Measurements from ENCODE around the gene CASZ1. TPM values are rescaled to one million over a fixed set of nuclear protein-coding genes. Genes with fewer than 3 reads are reported as not detected.

Gene CASZ1
- total and polyA plus RNA-seq, 4 donors, result 3.4 to 39.0 (median 13.8) TPM

DNA sequence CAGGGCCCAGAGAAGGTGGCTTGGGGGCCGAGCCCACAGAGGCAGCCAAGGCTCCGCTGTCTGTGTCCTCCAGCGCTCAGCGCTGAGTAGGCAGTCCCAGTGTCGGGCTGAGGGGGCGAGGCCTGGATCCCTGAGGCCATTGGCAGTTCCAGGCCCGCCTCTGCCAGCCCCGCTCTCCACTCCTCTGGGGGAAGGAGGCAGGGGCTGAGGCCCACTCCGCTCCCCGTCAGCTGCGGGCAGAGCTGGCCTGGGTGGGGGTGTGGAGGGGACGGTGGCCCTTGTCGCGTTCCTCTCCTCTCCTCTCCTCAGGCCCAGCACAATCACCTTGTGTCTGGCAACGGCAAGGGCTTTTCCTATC is 132.8 kb downstream of the CASZ1 start:
- H3K9me3 ChIP-seq (ENCODE audit: control insufficient read depth, low read length), result no peaks in the 10 kb centered on the region
- DNase-seq (peak; percentile 75 to 90), ATAC-seq (ENCODE audit: low FRiP score) (peak; percentile 84)
- intact Hi-C loops (cut with DNase I), result no loop called here
- peak overlapping the region in 1 of 2 donors; percentile 42 for H3K27ac ChIP-seq (ENCODE audit: low read depth in 1 of 2, low read length in 2 of 2)
- no peaks in the 10 kb centered on the region for H3K36me3 ChIP-seq (ENCODE audit: control insufficient read depth in 1 of 2, insufficient read depth in 2 of 2, low read length in 1 of 2)
- H3K4me3 ChIP-seq (ENCODE audit: low read length in 2 of 2), result no peak overlapping the region
- WGBS, 2 donors, result 0 to 6% methylated on average over 15 of the region's 15 CpGs
- H3K4me1 ChIP-seq (ENCODE audit: control insufficient read depth in 1 of 2, insufficient read depth in 2 of 2, low read length in 2 of 2), result no peaks in the 10 kb centered on the region
- no peaks in the 10 kb centered on the region for H3K27me3 ChIP-seq (ENCODE audit: control insufficient read depth in 1 of 2, insufficient read depth in 2 of 2, low read length in 1 of 2)

DNA sequence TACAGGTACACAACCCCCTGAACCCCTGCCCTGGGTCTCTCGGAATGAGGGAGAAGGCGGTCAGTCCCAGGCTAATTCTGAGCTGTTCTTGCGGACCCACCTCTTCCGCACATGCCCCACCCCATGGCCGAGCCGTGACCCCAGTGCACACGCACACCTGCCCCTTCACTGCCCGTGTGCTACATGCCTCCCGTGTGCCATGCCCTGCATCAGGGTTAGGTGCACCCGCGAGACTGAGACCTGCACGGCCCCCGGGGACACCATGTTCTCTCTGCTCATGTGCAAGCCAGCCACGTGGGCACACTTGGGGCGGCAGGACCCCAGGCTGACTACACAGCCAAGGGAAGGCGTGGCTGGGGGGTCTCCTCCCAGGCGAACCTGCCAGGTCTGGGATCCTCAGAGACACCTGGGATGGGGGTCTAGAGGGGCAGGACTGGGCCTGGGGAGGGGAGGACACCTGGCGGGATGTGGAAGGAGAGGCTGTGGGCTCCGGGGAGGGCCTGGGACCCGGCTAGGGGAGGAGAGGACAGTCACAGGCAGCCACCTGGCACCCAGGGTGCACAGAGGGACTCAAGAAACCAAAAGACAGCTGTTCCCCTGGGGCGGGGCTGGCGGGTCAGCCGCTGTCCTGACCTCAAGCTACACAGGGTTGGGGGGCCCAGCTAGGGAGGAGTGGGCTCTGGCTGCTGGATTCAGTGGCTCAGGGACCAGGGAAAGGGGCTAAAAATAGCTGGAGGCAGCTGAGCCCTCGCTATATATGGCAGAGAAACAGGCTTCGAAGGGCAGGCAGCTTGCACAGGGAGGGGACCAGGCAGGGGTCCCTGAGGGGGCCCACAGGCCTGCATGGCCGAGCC is 133.4 kb downstream of the CASZ1 start:
- ATAC-seq (ENCODE audit: low FRiP score), result no peak
- H3K4me1 ChIP-seq (ENCODE audit: control insufficient read depth in 1 of 2, insufficient read depth in 2 of 2, low read length in 2 of 2), result no peaks in the 10 kb centered on the region

DNA sequence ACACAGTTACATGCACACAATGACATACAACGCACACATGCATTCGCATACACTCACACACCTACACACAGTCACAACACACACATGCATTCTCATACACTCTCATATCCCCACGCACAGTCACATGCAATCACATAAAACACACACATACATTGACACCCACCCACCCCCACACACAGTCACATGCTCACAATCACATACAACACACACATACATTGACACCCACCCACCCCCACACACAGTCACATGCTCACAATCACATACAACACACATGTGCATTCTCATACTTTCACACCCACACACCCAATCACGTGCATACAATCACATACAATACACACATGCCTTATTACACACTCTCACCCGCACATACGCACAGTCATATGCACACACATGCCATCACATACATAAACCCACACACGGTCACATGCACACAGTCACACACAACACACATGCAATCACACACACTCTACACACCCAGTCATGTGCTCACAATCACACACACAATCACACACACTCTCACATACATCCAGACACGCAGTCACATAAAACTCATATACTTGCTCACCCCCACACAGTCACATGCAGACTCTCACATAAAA is 134.3 kb downstream of the CASZ1 start:
- intact Hi-C loops (cut with DNase I), result no loop called here
- WGBS, 2 donors, result 94 to 96% methylated on average over 8 of the region's 8 CpGs

More for the DNA sequence above, 133.4 kb downstream of the CASZ1 start:
- no peaks in the 10 kb centered on the region for H3K27me3 ChIP-seq (ENCODE audit: control insufficient read depth in 1 of 2, insufficient read depth in 2 of 2, low read length in 1 of 2)
- no peak for DNase-seq
- H3K9me3 ChIP-seq (ENCODE audit: control insufficient read depth, low read length), result no peaks in the 10 kb centered on the region
- H3K27ac ChIP-seq (ENCODE audit: low read depth in 1 of 2, low read length in 2 of 2), result peak overlapping the region in 1 of 2 donors; percentile 42
- intact Hi-C loops (cut with DNase I), result no loop called here
- no peak overlapping the region for H3K4me3 ChIP-seq (ENCODE audit: low read length in 2 of 2)
- peaks cover 0 to 2% of the 10 kb centered on the region in 2 donors for H3K36me3 ChIP-seq (ENCODE audit: control insufficient read depth in 1 of 2, insufficient read depth in 2 of 2, low read length in 1 of 2)
- WGBS, 2 donors, result 50 to 52% methylated on average over 23 to 26 of the region's 26 CpGs

DNA sequence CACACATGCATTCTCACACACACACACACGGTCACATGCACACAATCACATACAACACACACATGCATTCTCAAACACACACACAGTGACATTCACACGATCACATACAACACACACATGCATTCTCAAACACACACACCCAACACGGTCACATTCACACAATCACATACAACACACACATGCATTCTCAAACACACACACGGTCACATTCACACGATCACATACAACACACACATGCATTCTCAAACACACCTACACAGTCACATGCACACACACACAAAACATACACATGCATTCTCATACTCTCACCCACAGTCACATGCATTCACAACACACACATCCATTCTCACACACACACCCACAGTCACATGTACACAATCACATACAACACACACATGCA is 135.0 kb downstream of the CASZ1 start:
- Histone ChIP-seq H3K27me3 (ENCODE audit: control insufficient read depth in 1 of 2, insufficient read depth in 2 of 2, low read length in 1 of 2) (no peaks in the 10 kb centered on the region), H3K4me1 (ENCODE audit: control insufficient read depth in 1 of 2, insufficient read depth in 2 of 2, low read length in 2 of 2) (no peaks in the 10 kb centered on the region), H3K36me3 (ENCODE audit: control insufficient read depth in 1 of 2, insufficient read depth in 2 of 2, low read length in 1 of 2) (peaks cover 0 to 2% of the 10 kb centered on the region in 2 donors), H3K4me3 (ENCODE audit: low read length in 2 of 2) (no peak overlapping the region), H3K27ac (ENCODE audit: low read depth in 1 of 2, low read length in 2 of 2) (no peak overlapping the region), H3K9me3 (ENCODE audit: control insufficient read depth, low read length) (no peaks in the 10 kb centered on the region)
- DNase-seq (no peak), ATAC-seq (ENCODE audit: low FRiP score) (no peak)
- WGBS, 2 donors, result 90 to 92% methylated on average over 5 of the region's 5 CpGs
- intact Hi-C loops (cut with DNase I), result no loop called here

More for the DNA sequence above, 134.3 kb downstream of the CASZ1 start:
- Histone ChIP-seq H3K4me1 (ENCODE audit: control insufficient read depth in 1 of 2, insufficient read depth in 2 of 2, low read length in 2 of 2) (no peaks in the 10 kb centered on the region), H3K36me3 (ENCODE audit: control insufficient read depth in 1 of 2, insufficient read depth in 2 of 2, low read length in 1 of 2) (peaks cover 0 to 2% of the 10 kb centered on the region in 2 donors), H3K27ac (ENCODE audit: low read depth in 1 of 2, low read length in 2 of 2) (no peak overlapping the region), H3K4me3 (ENCODE audit: low read length in 2 of 2) (no peak overlapping the region), H3K27me3 (ENCODE audit: control insufficient read depth in 1 of 2, insufficient read depth in 2 of 2, low read length in 1 of 2) (no peaks in the 10 kb centered on the region), H3K9me3 (ENCODE audit: control insufficient read depth, low read length) (no peaks in the 10 kb centered on the region)
- DNase-seq, result no peak
- no peak for ATAC-seq (ENCODE audit: low FRiP score)

DNA sequence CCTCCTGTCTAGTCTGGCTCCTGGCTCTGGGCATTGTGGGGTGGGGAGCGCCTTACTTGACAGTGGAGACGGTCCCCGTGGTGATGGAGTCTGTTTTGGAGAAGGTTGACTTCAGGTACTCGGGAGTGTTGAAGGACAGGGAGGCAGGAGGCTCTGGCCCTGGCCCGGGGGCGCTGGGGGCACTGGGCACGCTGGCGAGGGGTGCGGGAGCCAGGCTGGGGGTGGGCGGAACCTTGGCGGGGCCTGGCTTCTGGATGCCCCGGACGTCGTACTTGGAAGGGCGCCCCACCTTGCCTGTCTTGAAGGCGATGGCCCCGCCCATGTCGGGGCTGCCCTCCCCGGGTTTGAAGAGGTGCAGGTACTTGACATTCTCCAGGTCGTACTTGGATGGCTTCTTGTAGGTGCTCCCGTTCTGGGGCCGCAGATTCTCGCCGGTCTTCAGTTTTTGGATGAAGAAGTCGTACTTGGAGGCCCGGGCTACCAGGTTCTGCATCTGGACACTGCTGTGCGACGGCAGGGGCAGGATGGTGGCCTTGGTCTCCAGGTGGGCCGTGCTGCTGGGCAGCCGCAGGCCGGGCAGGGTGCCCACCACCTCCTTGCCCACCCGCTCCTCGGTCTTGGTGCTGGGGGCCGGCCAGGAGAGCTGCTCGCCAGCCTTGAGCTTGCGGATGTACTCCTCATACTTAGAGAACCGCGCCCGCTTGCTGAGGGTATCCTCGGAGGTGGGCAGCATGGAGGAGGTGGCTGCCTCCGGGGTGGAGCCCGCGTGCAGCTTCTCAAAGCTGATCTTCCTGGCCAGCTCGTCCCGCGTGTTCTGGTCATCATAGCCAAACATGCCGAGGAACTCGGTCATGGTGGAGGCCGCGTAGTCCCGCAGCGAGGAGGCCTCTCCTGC is 136.6 kb downstream of the CASZ1 start:
- DNase-seq (no peak), ATAC-seq (ENCODE audit: low FRiP score) (no peak)
- Histone ChIP-seq H3K9me3 (ENCODE audit: control insufficient read depth, low read length) (no peaks in the 10 kb centered on the region), H3K36me3 (ENCODE audit: control insufficient read depth in 1 of 2, insufficient read depth in 2 of 2, low read length in 1 of 2) (peaks cover 0 to 2% of the 10 kb centered on the region in 2 donors), H3K27ac (ENCODE audit: low read depth in 1 of 2, low read length in 2 of 2) (no peak overlapping the region), H3K4me3 (ENCODE audit: low read length in 2 of 2) (no peak overlapping the region), H3K4me1 (ENCODE audit: control insufficient read depth in 1 of 2, insufficient read depth in 2 of 2, low read length in 2 of 2) (no peaks in the 10 kb centered on the region), H3K27me3 (ENCODE audit: control insufficient read depth in 1 of 2, insufficient read depth in 2 of 2, low read length in 1 of 2) (no peaks in the 10 kb centered on the region)
- WGBS, 2 donors, result 88 to 92% methylated on average over 52 of the region's 52 CpGs
- intact Hi-C loops (cut with DNase I), result no loop called here

DNA sequence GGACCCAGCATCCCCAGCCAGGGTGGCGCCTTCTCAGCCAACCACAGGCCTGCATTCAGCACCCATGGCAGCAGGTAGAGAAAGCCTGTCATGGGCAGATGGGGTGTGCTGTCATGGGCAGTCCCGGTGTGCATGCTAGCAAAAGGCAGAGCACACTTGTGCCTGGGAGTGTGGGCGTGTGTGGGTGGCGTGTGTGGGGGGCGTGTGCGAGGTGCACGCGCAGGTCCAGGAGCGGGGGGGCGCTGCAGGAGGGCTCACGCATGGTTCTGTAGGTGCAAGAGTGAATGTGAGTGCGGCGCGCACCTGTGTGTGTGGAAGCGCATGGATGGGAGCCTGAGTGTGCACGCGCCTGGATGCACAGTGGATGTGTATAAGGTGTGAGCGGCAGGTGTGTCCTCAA is 137.2 kb downstream of the CASZ1 start:
- H3K27me3 ChIP-seq (ENCODE audit: control insufficient read depth in 1 of 2, insufficient read depth in 2 of 2, low read length in 1 of 2), result no peaks in the 10 kb centered on the region
- H3K27ac ChIP-seq (ENCODE audit: low read depth in 1 of 2, low read length in 2 of 2), result no peak overlapping the region
- intact Hi-C loops (cut with DNase I), result no loop called here
- DNase-seq (no peak), ATAC-seq (ENCODE audit: low FRiP score) (no peak)
- H3K9me3 ChIP-seq (ENCODE audit: control insufficient read depth, low read length), result no peaks in the 10 kb centered on the region
- no peaks in the 10 kb centered on the region for H3K4me1 ChIP-seq (ENCODE audit: control insufficient read depth in 1 of 2, insufficient read depth in 2 of 2, low read length in 2 of 2)
- WGBS, 2 donors, result 92 to 96% methylated on average over 18 of the region's 18 CpGs
- no peak overlapping the region for H3K4me3 ChIP-seq (ENCODE audit: low read length in 2 of 2)
- peaks cover 0 to 2% of the 10 kb centered on the region in 2 donors for H3K36me3 ChIP-seq (ENCODE audit: control insufficient read depth in 1 of 2, insufficient read depth in 2 of 2, low read length in 1 of 2)

DNA sequence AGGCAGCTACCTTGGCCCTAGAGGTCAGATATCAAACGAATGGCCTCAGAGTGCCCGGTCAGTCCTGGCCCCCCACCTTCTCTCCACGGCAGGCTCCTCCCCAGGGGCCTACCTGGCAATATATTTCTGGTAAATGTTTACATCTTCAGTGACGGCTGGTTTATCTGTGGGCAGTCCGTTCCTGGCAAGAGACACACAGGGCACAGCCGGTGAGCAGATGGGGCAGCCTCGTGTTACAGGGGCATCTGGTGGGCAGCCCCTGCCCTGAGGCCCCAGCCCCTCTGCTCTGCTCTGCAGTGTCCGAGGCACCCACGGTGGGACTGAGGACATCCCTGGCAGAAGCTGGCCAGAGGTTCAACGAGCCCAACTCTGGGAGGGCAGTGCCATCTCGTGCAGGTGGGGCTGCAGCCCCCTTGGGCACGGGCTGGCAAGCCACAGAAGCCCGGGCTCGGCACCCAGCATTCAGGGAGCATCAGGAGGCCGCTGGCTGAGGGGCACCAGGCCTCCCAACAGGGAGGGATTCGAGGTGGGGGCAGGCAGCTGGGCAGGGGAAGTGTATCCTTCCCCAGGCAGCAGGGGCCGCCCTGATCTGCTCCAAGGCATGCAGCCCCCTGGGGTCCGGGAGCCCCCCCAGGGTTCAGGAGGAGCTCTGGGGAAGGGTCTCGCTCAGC is 137.9 kb downstream of the CASZ1 start:
- H3K9me3 ChIP-seq (ENCODE audit: control insufficient read depth, low read length), result no peaks in the 10 kb centered on the region
- H3K27ac ChIP-seq (ENCODE audit: low read depth in 1 of 2, low read length in 2 of 2), result no peak overlapping the region
- H3K4me1 ChIP-seq (ENCODE audit: control insufficient read depth in 1 of 2, insufficient read depth in 2 of 2, low read length in 2 of 2), result no peaks in the 10 kb centered on the region
- intact Hi-C loops (cut with DNase I), result no loop called here
- WGBS, 2 donors, result 85 to 87% methylated on average over 19 of the region's 19 CpGs
- DNase-seq, result no peak
- H3K4me3 ChIP-seq (ENCODE audit: low read length in 2 of 2), result no peak overlapping the region
- no peak for ATAC-seq (ENCODE audit: low FRiP score)
- H3K27me3 ChIP-seq (ENCODE audit: control insufficient read depth in 1 of 2, insufficient read depth in 2 of 2, low read length in 1 of 2), result no peaks in the 10 kb centered on the region
- peaks cover 0 to 4% of the 10 kb centered on the region in 2 donors for H3K36me3 ChIP-seq (ENCODE audit: control insufficient read depth in 1 of 2, insufficient read depth in 2 of 2, low read length in 1 of 2)

Data from aorta (tissue), 5 donors.